Peyer's patch (tissue), 4 donors: ENCODE data around the gene TMEM187.

Experiments used
- CTCF ChIP-seq, 6 experiments: fragments of 450-650 bp in 4 of 6; fragments of 200-600 bp in 2 of 6; sonication (generic) in 1 of 6; IDR thresholded peaks; one replicate each; pipeline ENCODE4 v1.5.1; 2017 to 2019; ENCODE audit warnings: antibody characterized with exemption in 6 of 6, mild to moderate bottlenecking in 3 of 6, moderate library complexity in 1 of 6
- POLR2A ChIP-seq, 2 donors: fragments of 450-650 bp; IDR thresholded peaks; one replicate each; pipeline ENCODE4 v1.5.1; 2017; ENCODE audit warnings: antibody characterized with exemption in 2 of 2, mild to moderate bottlenecking in 2 of 2, moderate library complexity in 2 of 2

GRCh38 chrX:153935326-153935851 lies 37.2 kb upstream of the TMEM187 start:
- TF ChIP-seq CTCF (IDR thresholded peaks at IDR 0.05) (no peak), POLR2A (IDR thresholded peaks at IDR 0.05) (no peak)
